Mucosa of rectum (tissue), 2 donors: Measurements from ENCODE around the gene GIT2.
A peak's percentile ranks its signal among the peaks of the same experiment; 100 is the strongest.
"Not testable (repeated sequence)": the region's sequence is repeated elsewhere in the genome, so short reads cannot be mapped to it uniquely, and the experiment has no call there.

Experiments used
- H3K27ac ChIP-seq, 2 donors: one replicate each; pipeline ENCODE4 v1.7.0; 2013; ENCODE audit warnings: inconsistent platforms in 2 of 2, low read depth in 2 of 2, low read length in 2 of 2
- H3K27me3 ChIP-seq, 2 donors: one replicate each; pipeline ENCODE4 v1.7.0; 2013; ENCODE audit warnings: low read length in 2 of 2; ENCODE audit not compliant: control insufficient read depth in 2 of 2, insufficient read depth in 2 of 2
- H3K36me3 ChIP-seq, 2 donors: one replicate each; pipeline ENCODE4 v1.7.0; 2013; ENCODE audit warnings: low read length in 2 of 2; ENCODE audit not compliant: control insufficient read depth in 2 of 2, insufficient read depth in 2 of 2
- H3K4me1 ChIP-seq, 2 donors: one replicate each; pipeline ENCODE4 v1.7.0; 2013; ENCODE audit warnings: low read length in 2 of 2, mild to moderate bottlenecking in 1 of 2; ENCODE audit not compliant: control insufficient read depth in 2 of 2, insufficient read depth in 2 of 2
- H3K4me3 ChIP-seq, 2 donors: one replicate each; pipeline ENCODE4 v1.7.0; 2013; ENCODE audit warnings: low read length in 2 of 2
- H3K9ac ChIP-seq, 2 donors: one replicate each; pipeline ENCODE4 v1.7.0; 2013; ENCODE audit warnings: low read length in 2 of 2, low read depth in 1 of 2, mild to moderate bottlenecking in 1 of 2
- H3K9me3 ChIP-seq, 2 donors: one replicate each; pipeline ENCODE4 v1.7.0; 2013; ENCODE audit warnings: low read length in 2 of 2; ENCODE audit not compliant: control insufficient read depth in 2 of 2
- donor health status: healthy.
- donor health status: Normal muscosa, but diverticular disease.

The GIT2 gene

DNA sequence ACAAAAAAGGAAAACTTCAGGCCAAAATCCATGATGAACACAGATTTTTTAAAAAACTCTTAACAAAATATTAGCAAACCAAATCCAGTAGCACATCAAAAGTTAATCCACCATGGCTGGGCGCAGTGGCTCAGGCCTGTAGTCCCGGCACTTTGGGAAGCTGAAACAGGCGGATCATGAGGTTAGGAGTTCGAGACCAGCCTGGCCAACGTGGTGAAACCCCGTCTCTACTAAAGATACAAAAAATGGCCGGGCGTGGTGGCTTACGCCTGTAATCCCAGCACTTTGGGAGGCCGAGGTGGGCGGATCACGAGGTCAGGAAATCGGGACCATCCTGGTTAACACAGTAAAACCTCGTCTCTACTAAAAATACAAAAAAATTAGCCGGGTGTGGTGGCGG, 9.9 kb downstream of the GIT2 start:
- H3K4me1 ChIP-seq, H3K9ac ChIP-seq, H3K27me3 ChIP-seq, H3K9me3 ChIP-seq, H3K27ac ChIP-seq, H3K4me3 ChIP-seq: not testable (repeated sequence)
- peaks cover 37 to 72% of the 10 kb centered on the region in 2 donors for H3K36me3 ChIP-seq

DNA sequence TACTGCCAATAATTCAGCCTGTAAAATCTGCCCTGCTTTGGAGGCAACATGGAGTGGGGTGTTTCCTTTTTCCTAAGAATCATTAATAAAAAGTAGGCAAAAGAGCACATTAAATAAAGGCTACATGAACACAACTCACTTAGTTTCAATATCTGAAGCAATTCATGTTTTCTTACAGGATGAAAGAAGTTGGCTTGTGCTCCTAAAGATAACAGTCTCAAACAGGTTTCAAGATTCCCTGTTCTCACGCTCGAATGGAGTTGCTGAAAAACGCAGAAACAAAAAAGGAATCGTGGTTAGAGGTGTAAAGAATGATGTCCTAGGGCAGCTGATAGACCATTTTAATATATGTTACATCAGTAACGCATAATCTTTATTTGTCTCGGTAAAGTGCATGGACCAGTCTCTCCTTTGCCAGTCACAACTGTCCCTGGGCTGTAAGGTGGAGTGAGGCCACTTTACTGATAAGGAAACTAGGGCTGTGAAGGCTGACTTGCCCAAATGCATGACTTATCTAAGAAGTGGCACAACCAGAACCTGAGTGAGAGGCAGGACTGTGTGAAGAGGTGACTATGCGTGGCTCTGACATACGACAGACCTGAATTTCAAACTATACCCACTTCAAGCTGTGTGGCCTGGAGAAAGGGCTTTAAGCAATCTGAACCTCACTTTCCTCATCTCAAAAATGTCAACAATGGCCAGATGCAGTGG, 12.6 kb downstream of the GIT2 start:
- no peak overlapping the region for H3K9ac ChIP-seq
- no peak overlapping the region for H3K4me3 ChIP-seq
- H3K9me3 ChIP-seq = no peaks in the 10 kb centered on the region
- H3K27me3 ChIP-seq = no peaks in the 10 kb centered on the region
- H3K4me1 ChIP-seq = no peaks in the 10 kb centered on the region
- peaks cover 52 to 75% of the 10 kb centered on the region in 2 donors for H3K36me3 ChIP-seq
- no peak overlapping the region for H3K27ac ChIP-seq

DNA sequence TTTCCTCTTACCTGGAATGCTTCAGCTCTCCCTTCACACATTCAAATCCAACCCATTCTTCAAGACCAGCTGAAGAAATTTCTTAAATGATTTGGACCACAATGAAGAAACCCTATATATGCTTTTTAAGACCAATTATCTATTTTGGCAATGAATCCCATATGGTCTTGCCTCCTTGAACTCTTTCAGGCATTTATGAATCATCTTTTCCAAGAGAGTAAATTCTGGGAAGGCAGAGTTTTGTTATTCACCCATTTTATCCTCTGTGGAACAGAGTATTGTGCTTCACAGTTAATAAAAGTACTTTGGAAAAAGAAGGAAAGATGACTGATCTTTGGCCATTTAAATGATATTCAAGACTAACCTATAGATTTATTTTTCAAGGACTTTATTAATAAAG, 14.0 kb downstream of the GIT2 start:
- no peaks in the 10 kb centered on the region for H3K27me3 ChIP-seq
- no peaks in the 10 kb centered on the region for H3K4me1 ChIP-seq
- H3K9me3 ChIP-seq = no peaks in the 10 kb centered on the region
- no peak overlapping the region for H3K4me3 ChIP-seq
- H3K9ac ChIP-seq = no peak overlapping the region
- peaks cover 62 to 69% of the 10 kb centered on the region in 2 donors for H3K36me3 ChIP-seq
- H3K27ac ChIP-seq = no peak overlapping the region

DNA sequence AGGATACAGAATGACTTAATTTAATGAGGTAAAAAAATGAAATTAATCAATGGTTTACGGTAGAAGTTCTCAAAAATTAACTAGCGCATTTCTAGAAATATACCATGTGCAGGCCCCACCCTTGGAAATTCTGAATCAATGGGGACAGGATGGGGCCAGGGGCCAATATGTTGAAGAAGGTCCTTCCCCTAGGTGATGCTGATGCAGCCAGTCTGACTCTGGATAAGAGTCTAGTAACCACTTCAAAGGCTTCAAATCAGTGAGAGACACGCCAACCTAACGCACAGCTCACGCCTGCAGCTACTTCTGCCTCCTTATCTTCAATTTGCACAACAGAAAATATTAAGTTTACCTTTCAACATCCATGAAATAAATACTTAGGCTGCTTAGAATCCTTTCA, 14.9 kb downstream of the GIT2 start:
- Histone ChIP-seq H3K36me3 (peaks cover 69 to 70% of the 10 kb centered on the region in 2 donors), H3K9me3 (no peaks in the 10 kb centered on the region), H3K4me3 (no peak overlapping the region), H3K4me1 (no peaks in the 10 kb centered on the region), H3K27ac (no peak overlapping the region), H3K9ac (no peak overlapping the region), H3K27me3 (no peaks in the 10 kb centered on the region)

DNA sequence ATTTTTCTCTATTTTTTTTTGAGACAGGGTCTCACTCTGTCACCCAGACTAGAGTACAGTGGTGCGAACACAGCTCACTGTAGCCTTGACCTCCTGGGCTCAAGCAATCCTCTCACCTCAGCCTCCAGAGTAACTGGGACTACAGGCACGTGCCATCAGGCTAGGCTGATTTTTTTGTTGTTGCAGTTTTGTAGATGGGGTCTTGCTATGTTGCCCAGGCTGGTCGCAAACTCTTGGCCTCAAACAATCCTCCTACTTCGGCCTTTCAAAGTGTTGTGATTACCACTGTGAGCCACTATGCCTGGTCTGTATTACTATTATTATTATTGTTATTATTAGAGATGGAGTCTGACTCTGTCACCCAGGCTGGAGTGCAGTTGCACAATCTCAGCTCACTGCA, 23.3 kb downstream of the GIT2 start:
- Histone ChIP-seq H3K27me3 (no peaks in the 10 kb centered on the region), H3K36me3 (peaks cover 24 to 27% of the 10 kb centered on the region in 2 donors), H3K4me3 (no peak overlapping the region), H3K4me1 (no peaks in the 10 kb centered on the region), H3K9ac (no peak overlapping the region), H3K9me3 (no peaks in the 10 kb centered on the region), H3K27ac (peak overlapping the region; percentile 63 to 72)

DNA sequence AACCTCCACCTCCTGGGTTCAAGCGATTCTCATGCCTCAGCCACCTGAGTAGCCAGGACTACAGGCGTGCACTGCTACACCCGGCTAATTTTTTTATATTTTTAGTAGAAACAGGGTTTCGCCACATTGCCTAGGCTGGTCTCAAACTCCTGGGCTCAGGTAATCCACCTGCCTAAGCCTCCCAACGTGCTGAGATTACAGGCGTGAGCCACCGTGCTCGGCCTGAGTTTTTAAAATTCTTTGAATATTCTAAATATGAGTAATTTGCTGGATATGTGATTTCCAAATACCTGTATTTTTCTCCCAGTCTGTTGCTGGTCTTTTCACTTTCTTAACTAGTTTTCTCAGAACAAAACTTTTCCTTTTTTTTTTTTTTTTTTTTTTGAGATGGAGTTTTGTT, 27.4 kb downstream of the GIT2 start:
- H3K27ac ChIP-seq = no peak overlapping the region
- H3K36me3 ChIP-seq = peaks cover 29 to 34% of the 10 kb centered on the region in 2 donors
- no peak overlapping the region for H3K4me3 ChIP-seq
- no peaks in the 10 kb centered on the region for H3K27me3 ChIP-seq
- H3K9me3 ChIP-seq = no peaks in the 10 kb centered on the region
- H3K9ac ChIP-seq = no peak overlapping the region
- H3K4me1 ChIP-seq = peaks cover 6 to 8% of the 10 kb centered on the region in 2 donors

DNA sequence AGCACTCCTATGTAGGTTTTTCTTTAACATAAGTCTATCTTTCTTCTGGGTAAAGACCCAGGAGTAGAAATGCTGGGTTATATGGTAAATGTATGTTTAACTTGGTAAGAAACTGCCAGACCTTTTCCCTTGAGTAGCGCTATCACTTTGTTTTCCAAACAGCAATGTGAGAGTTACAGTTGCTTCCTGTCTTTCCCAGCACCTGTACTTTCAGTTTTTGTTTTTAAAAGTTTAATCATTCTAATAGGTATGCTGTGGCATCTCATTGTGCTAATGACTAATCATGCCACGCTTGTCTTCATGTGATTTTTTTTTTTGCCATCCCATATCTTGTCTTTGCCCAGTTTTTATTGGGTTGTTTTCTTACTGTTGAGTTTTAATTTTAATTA, 28.1 kb downstream of the GIT2 start:
- Histone ChIP-seq H3K27ac (no peak overlapping the region), H3K36me3 (peaks cover 29 to 41% of the 10 kb centered on the region in 2 donors)

DNA sequence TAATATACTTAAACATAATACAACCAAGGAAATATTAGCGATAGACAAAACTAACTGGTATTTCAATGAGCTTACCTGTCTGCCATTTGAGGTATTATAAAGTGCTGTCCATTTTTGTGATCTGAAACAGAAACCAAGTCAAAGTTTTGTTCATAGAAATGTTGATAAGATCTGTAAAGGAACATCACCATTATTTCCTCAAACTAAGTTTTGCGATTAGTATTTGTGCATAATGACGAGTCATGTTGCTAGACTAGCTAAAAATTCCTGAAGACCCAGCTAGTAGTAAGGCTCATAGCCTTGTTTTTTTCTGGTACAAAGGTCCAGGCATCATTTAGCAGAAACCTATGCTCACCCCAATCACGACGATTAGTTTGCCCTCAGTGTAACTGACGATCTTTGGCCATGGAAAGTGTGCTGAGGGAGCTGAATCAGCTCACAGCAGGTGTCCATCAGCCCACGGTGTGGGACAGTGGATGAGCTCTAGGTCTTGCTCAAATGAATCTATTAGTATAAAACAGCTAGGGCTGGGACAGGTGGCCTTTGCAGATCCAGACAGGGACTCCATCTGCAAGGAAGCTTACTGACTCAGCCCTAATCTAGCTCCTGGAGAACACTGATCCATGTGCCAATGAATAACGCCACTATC, 28.7 kb downstream of the GIT2 start:
- H3K36me3 ChIP-seq = peaks cover 29 to 46% of the 10 kb centered on the region in 2 donors
- H3K27me3 ChIP-seq = no peaks in the 10 kb centered on the region
- no peak overlapping the region for H3K9ac ChIP-seq
- H3K4me1 ChIP-seq = peaks cover 13 to 14% of the 10 kb centered on the region in 2 donors
- no peak overlapping the region for H3K27ac ChIP-seq
- no peaks in the 10 kb centered on the region for H3K9me3 ChIP-seq
- no peak overlapping the region for H3K4me3 ChIP-seq

More for the DNA sequence above, 28.1 kb downstream of the GIT2 start:
- no peaks in the 10 kb centered on the region for H3K27me3 ChIP-seq
- no peaks in the 10 kb centered on the region for H3K9me3 ChIP-seq
- no peak overlapping the region for H3K9ac ChIP-seq
- H3K4me1 ChIP-seq = peaks cover 13 to 14% of the 10 kb centered on the region in 2 donors
- no peak overlapping the region for H3K4me3 ChIP-seq

DNA sequence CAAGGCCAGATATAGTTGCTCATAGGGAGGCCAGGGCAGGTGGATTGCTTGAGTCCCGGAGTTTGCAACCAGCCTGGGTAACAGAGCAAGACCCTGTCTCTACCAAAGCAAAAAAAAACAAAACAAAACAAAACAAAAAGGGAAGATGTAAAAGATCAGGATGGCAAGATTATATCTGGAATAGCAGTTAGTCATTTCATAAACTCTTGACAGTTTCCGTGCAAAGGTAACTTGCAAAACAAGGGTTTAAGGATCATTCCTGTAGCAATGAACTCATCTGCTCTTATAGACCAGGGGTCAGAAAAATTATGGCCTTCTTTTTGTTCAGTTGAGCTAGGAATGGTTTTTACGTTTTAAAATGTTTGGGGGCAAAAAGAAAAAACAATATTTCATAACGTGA, 29.6 kb downstream of the GIT2 start:
- Histone ChIP-seq H3K27ac (no peak overlapping the region), H3K9ac (no peak overlapping the region), H3K36me3 (peaks cover 29 to 53% of the 10 kb centered on the region in 2 donors), H3K9me3 (no peaks in the 10 kb centered on the region), H3K4me3 (no peak overlapping the region), H3K4me1 (peaks cover 13 to 14% of the 10 kb centered on the region in 2 donors), H3K27me3 (no peaks in the 10 kb centered on the region)

DNA sequence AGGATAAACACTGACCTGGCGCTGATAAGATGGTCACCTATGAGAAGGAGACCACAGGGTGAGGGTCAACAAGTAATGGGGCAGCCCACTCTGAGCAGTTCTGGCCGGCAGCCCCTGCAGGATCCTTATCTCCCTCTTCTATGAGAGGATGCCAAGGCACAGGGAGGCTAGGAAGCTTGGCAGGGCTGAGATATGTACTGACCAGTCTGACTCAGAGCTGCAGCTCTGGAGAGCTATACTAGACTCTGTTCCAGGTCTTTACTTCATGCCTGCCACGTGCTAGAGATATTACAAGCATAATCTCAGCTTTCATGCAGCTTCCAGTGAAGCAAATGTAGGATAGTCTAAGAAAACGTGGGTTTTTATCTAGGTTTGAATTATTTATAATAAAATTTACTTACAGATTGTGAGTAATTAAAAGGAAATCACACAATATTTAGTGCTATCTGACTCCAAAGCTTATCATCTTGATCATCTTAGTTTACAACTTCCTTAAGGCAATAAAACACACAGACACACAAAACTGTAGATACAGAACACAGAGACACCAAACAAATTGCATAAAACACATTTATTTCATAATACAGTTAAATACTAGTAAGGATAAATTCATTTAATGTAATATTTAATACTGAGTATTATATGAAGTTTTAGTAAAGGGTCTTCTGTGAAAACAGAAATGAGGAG, 32.3 kb downstream of the GIT2 start:
- Histone ChIP-seq H3K27me3 (no peaks in the 10 kb centered on the region), H3K9ac (no peak overlapping the region), H3K4me1 (peaks cover 13 to 14% of the 10 kb centered on the region in 2 donors), H3K27ac (peak overlapping the region; percentile 52 to 64), H3K36me3 (peaks cover 21 to 55% of the 10 kb centered on the region in 2 donors), H3K9me3 (no peaks in the 10 kb centered on the region), H3K4me3 (no peak overlapping the region)
